Mononuclear cell (primary cell): ENCODE measurements around the gene SCUBE2. TPM values are rescaled to one million over a fixed set of nuclear protein-coding genes. Genes with fewer than 3 reads are reported as not detected.

Experiments
- H3K27me3 ChIP-seq: 2 replicates; pipeline ENCODE4 v1.6.0; 2011; ENCODE audit warnings: low read length, control low read depth; ENCODE audit not compliant: insufficient read depth
- H3K4me1 ChIP-seq: 2 replicates; pipeline ENCODE4 v1.5.1; 2011; ENCODE audit warnings: mild to moderate bottlenecking, low read length, control low read depth; ENCODE audit not compliant: insufficient read depth
- H3K4me3 ChIP-seq: 2 replicates; pipeline ENCODE4 v1.5.1; 2011; ENCODE audit warnings: mild to moderate bottlenecking, low read length, moderate library complexity
- H3K9me3 ChIP-seq: 2 replicates; pipeline ENCODE4 v1.5.1; 2011; ENCODE audit warnings: low read depth, mild to moderate bottlenecking, control low read depth, low read length
- total RNA-seq: library from RNA; depleted of rRNA; stranded (reverse); fragments of >200 nt; gene quantifications from one replicate; pipeline ENCODE4 v1.2.3, GENCODE V29; 2012

Gene SCUBE2
- total RNA-seq, 1 donor, result not detected

DNA sequence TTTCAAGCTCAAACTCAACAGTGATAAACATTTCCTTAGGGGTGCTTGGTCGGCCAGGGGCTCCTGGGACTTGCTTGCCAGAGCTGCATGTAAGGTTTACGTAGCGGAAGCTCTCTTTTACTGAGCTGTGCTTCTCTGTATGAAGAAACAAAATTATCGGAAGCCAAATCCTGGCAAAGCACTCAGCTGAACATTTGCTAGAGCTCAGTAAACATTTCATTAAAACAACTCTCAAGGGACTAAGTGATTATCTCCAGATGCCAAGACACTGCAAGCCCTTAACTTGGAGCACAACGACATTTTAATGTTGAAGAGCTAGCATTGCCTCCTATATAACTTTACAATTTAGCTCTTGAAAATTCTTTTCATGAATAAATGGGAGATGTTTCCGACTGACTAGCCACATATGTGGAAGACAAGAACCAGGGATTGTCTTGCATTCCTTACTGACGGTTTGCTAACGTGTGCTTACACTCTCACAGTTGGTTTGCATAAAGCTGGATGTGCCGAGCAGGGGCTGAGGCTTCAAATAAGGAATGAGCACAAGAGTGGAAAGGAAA lies 43.4 kb downstream of the SCUBE2 start:
- Histone ChIP-seq H3K4me3 (no peak overlapping the region), H3K27me3 (peaks cover 2% of the 10 kb centered on the region), H3K4me1 (no peaks in the 10 kb centered on the region), H3K9me3 (no peaks in the 10 kb centered on the region)

DNA sequence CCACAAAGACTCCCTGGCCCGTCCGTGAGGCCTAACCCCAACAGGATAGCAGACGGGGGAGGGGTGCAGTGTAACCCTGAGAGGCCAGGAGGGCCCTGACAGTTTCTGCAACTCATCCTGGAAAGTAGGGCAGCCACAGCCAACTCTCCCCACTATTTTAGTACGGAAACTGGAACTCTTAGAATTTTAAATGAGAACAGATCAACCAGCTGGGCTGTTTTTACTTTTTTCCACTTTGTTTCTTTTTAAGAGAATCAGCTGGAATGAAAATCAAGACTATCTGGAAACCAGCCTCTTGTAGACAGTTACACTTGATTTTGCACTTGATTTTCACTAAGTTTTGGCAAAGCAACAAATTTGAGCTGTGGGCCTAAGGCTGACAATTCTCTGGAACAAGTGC lies 44.9 kb downstream of the SCUBE2 start:
- H3K9me3 ChIP-seq, result no peaks in the 10 kb centered on the region
- H3K4me1 ChIP-seq, result no peaks in the 10 kb centered on the region
- peaks cover 2% of the 10 kb centered on the region for H3K27me3 ChIP-seq
- H3K4me3 ChIP-seq, result no peak overlapping the region

DNA sequence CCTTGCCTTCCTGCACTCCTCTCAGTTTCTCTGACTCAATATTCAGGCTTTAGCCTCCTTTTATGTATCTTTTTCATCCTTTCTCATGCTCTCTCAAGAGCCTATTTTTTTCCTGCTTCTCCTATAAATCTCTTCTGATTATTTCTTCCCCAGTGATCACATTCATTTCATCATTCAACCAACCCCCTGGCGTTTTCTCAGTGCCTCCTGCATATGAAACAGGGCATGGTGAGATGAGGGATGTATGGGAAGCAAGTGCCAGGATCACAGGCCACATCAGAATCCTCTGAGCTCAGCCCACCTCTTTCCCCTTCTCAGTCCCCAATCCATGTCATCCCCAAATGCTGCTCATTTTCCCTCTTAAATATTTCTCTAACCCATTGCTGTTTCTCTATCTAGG lies 48.9 kb downstream of the SCUBE2 start:
- Histone ChIP-seq H3K27me3 (peaks cover 2% of the 10 kb centered on the region), H3K9me3 (no peaks in the 10 kb centered on the region), H3K4me3 (no peak overlapping the region), H3K4me1 (peaks cover 16% of the 10 kb centered on the region)

DNA sequence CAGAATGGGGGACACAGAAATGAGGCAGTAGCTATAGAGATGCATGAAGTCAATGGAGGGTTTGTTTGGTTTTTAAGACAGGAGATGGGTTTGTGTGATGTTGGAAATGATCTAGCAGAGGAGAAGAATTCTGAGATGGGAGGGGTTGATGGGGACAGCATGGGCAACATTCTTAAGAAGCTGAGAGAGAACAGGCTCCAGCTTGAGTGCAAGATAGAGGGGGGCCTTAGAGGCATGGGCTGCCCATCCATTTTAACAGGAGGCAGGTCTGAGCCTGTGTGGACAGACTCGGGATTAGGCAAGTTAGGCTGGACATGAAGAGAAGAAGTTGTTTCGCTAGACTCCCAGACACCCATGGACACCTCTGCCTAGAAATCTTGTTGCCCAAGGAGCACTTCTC lies 49.7 kb downstream of the SCUBE2 start:
- Histone ChIP-seq H3K4me3 (no peak overlapping the region), H3K27me3 (peaks cover 2% of the 10 kb centered on the region), H3K4me1 (peaks cover 16% of the 10 kb centered on the region), H3K9me3 (no peaks in the 10 kb centered on the region)

DNA sequence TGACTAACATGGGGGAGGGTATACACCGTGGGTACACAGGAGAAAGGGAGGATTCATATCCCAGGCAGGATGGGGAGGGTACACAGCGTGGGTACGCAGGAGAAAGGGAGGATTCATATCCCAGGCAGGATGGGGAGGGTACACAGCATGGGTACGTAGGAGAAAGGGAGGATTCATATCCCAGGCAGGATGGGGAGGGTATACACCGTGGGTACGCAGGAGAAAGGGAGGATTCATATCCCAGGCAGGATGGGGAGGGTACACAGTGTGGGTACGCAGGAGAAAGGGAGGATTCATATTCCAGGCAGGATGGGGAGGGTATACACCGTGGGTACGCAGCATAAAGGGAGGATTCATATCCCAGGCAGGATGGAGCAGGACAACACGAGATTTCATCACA lies 51.0 kb downstream of the SCUBE2 start:
- Histone ChIP-seq H3K4me1 (peaks cover 16% of the 10 kb centered on the region), H3K9me3 (no peaks in the 10 kb centered on the region), H3K27me3 (peaks cover 2% of the 10 kb centered on the region), H3K4me3 (no peak overlapping the region)

DNA sequence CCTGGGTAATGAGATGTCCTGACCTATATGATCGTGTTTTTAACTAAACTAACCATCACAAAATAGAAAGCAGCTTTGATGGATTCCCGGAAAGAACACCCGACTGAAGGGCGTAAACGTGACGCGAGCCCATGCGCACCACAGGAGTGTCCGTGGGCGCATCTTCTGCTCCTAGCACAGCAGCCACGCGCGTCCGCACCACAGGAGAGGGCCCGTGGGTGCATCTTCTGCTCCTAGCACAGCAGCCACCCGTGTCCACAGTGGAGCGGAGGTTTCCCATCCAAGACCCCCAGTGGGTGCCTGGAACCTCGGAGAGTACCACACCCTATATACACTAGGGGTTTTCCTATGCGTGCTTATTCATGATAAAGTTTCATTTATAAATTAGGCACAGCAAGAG lies 51.5 kb downstream of the SCUBE2 start:
- peaks cover 2% of the 10 kb centered on the region for H3K27me3 ChIP-seq
- H3K4me1 ChIP-seq, result peaks cover 16% of the 10 kb centered on the region
- H3K9me3 ChIP-seq, result no peaks in the 10 kb centered on the region
- no peak overlapping the region for H3K4me3 ChIP-seq

DNA sequence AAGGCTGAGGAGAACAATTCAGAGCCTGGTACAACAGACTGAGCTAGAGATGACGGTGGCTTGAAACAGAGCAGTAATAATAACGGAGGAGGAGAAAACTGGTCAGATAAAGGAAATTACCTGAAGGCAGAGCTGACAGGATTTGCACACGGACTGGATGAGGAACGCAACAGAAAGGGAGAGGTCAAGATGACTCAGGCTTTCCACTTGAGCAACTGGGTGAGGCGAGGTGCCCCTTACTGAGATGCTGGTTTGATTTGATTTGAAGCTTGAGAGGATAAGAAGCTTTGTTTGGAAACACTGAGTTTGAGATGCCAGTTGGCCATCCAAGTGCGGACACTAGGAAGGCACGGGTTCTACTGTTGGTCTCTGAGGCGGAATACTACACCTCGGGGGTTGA lies 52.2 kb downstream of the SCUBE2 start:
- peaks cover 2% of the 10 kb centered on the region for H3K27me3 ChIP-seq
- H3K4me3 ChIP-seq, result no peak overlapping the region
- H3K9me3 ChIP-seq, result no peaks in the 10 kb centered on the region
- H3K4me1 ChIP-seq, result peaks cover 16% of the 10 kb centered on the region

DNA sequence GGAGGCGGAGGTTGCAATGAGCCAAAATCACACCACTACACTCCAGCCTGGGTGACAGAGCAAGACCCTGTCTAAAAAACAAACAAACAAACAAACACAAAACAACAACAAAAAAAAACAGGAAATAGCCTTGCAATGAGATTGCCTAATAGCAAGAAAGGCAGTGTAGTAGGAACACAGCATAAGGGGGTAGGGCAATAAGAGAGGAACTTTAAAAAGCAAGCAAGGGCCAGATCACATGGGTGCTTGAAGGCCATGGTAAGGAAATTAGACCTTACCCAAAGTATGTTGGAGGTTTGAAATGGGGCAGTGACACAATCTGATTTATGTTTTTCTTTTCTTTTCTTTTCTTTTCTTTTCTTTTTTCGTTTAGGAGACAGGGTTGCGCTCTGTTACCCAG lies 52.9 kb downstream of the SCUBE2 start:
- H3K4me3 ChIP-seq, result no peak overlapping the region
- no peaks in the 10 kb centered on the region for H3K27me3 ChIP-seq
- no peaks in the 10 kb centered on the region for H3K9me3 ChIP-seq

DNA sequence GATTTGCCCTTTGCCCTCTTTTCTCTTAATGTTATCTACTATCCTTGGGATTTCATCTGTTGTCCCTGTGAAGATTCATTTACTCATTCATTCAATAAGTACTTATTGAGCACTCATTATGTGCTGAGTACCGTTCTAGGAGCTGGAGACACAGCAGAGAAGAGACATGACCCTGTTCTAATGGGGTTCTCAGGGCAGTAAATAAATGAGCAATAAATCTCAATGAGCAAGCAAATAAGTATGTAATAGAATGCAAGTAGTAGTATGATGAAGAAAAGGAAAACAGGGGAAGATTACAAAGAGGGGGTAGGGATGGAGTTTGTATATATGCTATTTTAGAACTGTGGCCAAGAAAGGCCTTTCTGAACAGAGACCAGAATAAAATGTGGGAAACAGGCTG lies 53.4 kb downstream of the SCUBE2 start:
- H3K27me3 ChIP-seq, result no peaks in the 10 kb centered on the region

More for the DNA sequence above, 52.9 kb downstream of the SCUBE2 start:
- H3K4me1 ChIP-seq, result peaks cover 16% of the 10 kb centered on the region

DNA sequence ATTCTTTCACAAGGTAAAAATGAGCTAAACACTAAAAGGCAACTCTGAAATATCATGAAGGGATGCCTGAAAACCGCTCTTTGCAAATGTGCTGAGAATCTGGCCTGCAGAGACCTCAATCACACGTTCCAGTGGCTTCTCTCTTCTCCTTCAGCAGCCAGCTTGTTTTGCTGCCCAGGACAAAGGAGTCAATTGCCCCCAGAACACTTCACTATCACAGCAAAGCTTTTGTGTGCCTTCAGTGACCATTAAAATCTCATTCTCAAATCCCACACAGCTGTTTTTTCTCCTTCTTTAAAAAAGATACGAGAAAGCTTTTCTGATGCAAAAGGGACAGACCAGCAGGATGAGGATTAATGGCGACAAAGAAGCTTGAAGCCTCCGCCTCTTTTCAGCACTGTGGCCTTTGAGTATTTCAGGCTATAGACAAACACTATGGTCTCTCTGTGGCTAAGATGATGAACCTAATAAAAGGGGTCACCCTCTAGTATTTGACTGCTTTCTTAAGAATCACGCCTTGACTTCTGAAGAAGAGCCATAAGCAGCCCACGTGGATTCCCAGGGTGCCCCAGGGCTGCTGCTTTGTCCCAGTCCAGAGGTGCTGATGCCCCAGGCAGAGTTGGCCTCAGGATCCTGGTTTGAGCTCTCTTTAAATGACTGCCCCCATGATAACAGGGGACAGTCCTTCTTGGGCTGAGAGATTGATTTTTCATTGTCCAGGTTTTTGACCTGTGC lies 54.2 kb downstream of the SCUBE2 start:
- Histone ChIP-seq H3K27me3 (no peaks in the 10 kb centered on the region), H3K9me3 (no peaks in the 10 kb centered on the region), H3K4me3 (no peak overlapping the region), H3K4me1 (peaks cover 16% of the 10 kb centered on the region)

More for the DNA sequence above, 53.4 kb downstream of the SCUBE2 start:
- Histone ChIP-seq H3K4me3 (no peak overlapping the region), H3K9me3 (no peaks in the 10 kb centered on the region), H3K4me1 (peaks cover 16% of the 10 kb centered on the region)

DNA sequence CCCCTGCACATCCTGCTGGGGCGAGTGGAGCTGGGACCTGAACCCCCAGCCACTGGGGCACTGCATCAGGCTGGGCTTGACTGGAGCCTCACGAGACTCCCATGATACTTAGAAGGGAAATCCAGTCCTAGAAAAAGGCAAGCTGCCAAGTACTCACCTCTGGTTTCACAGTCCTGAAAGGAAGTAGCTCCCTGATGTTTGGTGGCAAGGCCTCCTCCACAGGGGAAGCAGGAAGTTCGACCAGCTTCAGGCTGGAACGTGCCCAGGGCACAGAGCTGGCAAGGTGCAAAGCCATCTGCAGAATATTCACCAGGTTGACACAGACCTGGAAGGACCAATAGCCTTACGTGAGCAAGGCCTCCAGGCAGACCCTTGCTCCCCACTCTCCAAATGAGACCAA lies 60.8 kb downstream of the SCUBE2 start:
- Histone ChIP-seq H3K4me1 (no peaks in the 10 kb centered on the region), H3K9me3 (no peaks in the 10 kb centered on the region), H3K4me3 (no peak overlapping the region), H3K27me3 (no peaks in the 10 kb centered on the region)

DNA sequence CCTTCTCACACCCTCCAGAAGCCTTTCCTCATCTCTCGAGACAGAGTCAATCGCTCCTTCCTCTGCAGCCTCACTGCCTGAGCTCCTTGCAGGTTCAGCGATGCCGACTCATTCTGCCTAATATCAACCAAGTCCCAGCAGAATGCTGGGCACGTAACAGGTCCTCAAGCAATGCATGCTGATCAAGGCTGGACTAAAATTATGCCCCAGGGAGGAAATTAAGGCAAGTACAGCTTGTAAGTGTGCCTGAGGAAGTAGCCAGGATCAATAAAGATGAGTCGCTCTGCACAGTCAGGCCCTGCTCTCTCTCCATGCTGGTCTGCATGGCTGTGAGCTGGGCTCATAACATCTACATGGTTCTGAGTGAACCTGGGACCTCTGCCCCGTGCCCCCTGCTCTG lies 62.0 kb downstream of the SCUBE2 start:
- Histone ChIP-seq H3K27me3 (no peaks in the 10 kb centered on the region), H3K9me3 (no peaks in the 10 kb centered on the region), H3K4me1 (no peaks in the 10 kb centered on the region), H3K4me3 (no peak overlapping the region)

DNA sequence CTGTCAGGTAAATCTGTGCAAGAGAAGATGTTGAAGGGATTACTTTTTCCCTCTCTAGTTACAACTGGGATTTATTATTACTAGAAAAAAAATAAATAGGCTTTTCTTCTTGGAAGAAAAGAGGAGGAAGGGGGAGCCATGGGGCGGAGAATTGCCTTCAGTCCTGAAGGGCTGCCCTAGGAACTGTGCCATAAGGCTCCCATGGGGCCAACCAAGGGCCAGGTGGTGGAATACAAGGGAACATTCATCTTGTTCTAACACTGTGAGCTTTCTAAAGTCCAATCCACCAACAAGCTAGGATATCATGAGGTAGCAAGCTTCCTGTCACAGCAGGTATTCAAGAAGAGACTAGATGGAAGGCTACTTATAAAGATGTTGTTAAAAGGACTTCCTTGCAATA lies 62.8 kb downstream of the SCUBE2 start:
- no peak overlapping the region for H3K4me3 ChIP-seq
- H3K4me1 ChIP-seq, result no peaks in the 10 kb centered on the region
- no peaks in the 10 kb centered on the region for H3K27me3 ChIP-seq
- H3K9me3 ChIP-seq, result no peaks in the 10 kb centered on the region

DNA sequence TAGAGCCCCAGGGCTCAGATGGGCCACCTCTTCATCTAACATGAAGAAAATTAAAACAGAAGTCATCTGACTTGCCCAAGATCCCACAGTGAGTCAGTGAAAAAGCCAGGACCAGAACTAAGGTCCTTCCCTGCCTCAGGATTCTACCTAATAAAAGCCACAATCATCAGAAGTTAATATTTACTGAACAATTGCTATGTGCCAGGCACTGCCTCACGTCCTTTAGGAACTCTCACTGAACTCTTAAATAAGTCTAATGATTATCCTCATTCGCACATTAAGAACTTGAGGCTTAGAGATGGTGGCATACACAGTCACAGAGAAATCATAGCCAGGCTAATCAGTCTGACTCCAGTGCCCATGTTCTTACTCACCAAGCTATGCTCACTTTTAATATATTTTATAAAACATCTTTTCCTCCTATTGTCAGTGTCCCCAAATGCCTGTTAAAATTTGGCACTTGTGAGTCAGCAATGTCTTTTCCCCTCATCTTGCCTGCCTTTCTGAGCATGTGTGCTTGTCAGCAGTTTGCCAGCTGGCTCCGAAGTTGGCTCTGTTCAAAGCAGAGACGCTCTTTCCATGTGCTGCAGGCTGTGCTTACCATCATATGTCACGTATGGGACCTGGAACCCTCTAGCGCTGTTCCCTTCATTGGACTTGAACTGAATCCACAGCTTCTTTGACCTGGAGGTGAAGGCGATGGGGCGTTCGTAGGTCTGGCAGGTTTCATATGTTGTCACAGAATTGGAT lies 66.1 kb downstream of the SCUBE2 start:
- no peaks in the 10 kb centered on the region for H3K9me3 ChIP-seq
- H3K4me1 ChIP-seq, result no peaks in the 10 kb centered on the region
- H3K27me3 ChIP-seq, result no peaks in the 10 kb centered on the region
- no peak overlapping the region for H3K4me3 ChIP-seq

DNA sequence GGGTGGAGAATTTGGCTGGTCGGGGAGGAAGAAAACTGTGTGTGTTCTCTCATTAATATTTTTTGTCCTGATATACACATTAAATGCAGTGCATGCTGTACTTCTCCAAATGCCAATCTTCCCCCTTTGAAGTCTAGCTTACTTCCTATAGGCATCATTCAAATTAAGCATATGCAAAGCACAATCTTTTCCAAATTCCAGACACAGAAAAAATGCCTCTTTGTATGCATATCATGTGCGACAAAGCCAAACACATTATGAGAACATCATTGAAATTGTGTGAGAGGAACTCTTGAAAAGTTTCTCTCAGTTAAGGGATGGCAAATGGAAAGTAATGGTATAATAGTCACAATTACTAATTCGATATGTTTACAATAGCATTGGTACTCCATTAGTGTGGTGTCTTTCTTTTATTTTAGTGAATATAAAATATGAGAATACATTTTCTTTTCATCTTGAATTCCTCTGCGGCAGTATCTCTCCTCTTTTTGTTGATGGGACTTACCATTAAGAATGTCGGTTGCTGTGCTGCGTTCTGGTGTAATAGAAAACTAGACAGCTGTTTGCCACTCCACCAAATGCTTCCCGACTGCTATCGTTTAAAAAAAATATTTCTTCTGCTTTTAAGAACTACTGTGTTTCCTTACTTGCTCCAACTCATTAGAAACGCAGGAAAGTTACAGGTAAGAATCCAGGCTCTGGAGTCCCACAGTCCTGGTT lies 68.3 kb downstream of the SCUBE2 start:
- Histone ChIP-seq H3K27me3 (no peaks in the 10 kb centered on the region), H3K4me1 (no peaks in the 10 kb centered on the region), H3K4me3 (no peak overlapping the region)

More for the DNA sequence above, 68.3 kb downstream of the SCUBE2 start:
- no peaks in the 10 kb centered on the region for H3K9me3 ChIP-seq
